ENCODE measurements around the gene PHF13. TPM values are rescaled to one million over a fixed set of nuclear protein-coding genes. Genes with fewer than 3 reads are reported as not detected.

PHF13 gene
- total RNA-seq, 3 donors from 2014 or later = 10.9 to 18.3 (median 14.4) TPM

- Histone ChIP-seq H3K4me3 (no peak overlapping the region), H3K9me3 (peaks cover 0 to 7% of the 10 kb centered on the region in 2 donors), H3K36me3 (no peaks in the 10 kb centered on the region), H3K4me1 (peaks cover 0 to 13% of the 10 kb centered on the region in 2 donors), H3K27ac (no peak overlapping the region), H3K27me3 (no peaks in the 10 kb centered on the region)
- TF ChIP-seq POLR2A (IDR thresholded peaks at IDR 0.05) (no peak), POLR2AphosphoS5 (IDR thresholded peaks at IDR 0.05) (no peak), CTCF (IDR thresholded peaks at IDR 0.05) (no peak)
- DNase-seq (ENCODE audit: low spot score in 2 of 2) = no peak
- intact Hi-C loops (cut with DNase I; ENCODE audit: low total_unique reads) = no loop called here
Observed at GRCh38 chr1:6574025-6574620, 39.4 kb upstream of the PHF13 start.

- TF ChIP-seq POLR2AphosphoS5 (IDR thresholded peaks at IDR 0.05) (no peak), POLR2A (IDR thresholded peaks at IDR 0.05) (no peak), CTCF (IDR thresholded peaks at IDR 0.05) (no peak)
- H3K27ac ChIP-seq = no peak overlapping the region
- H3K4me1 ChIP-seq = peaks cover 0 to 16% of the 10 kb centered on the region in 2 donors
- DNase-seq (ENCODE audit: low spot score in 2 of 2) = no peak
- intact Hi-C loops (cut with DNase I; ENCODE audit: low total_unique reads) = no loop called here
- no peaks in the 10 kb centered on the region for H3K36me3 ChIP-seq
- H3K9me3 ChIP-seq = peaks cover 0 to 7% of the 10 kb centered on the region in 2 donors
- H3K4me3 ChIP-seq = no peak overlapping the region
- no peaks in the 10 kb centered on the region for H3K27me3 ChIP-seq
Observed at GRCh38 chr1:6574818-6575217, 38.7 kb upstream of the PHF13 start.

- TF ChIP-seq POLR2AphosphoS5 (IDR thresholded peaks at IDR 0.05) (peak in 1 of 3 donors; percentile 34), POLR2A (IDR thresholded peaks at IDR 0.05) (no peak)
- Histone ChIP-seq H3K27ac (peak overlapping the region; percentile 97 to 98), H3K9me3 (no peaks in the 10 kb centered on the region), H3K4me1 (peaks cover 6 to 32% of the 10 kb centered on the region in 2 donors), H3K4me3 (no peak overlapping the region), H3K27me3 (no peaks in the 10 kb centered on the region), H3K36me3 (no peaks in the 10 kb centered on the region)
- intact Hi-C loops (cut with DNase I; ENCODE audit: low total_unique reads) = no loop called here
- DNase-seq (ENCODE audit: low spot score in 2 of 2) = peak in 1 of 2 donors; percentile 70
Observed at GRCh38 chr1:6577831-6578525, 35.6 kb upstream of the PHF13 start.

GRCh38 chr1:6578624-6579373 lies 34.7 kb upstream of the PHF13 start:
- DNase-seq (ENCODE audit: low spot score in 2 of 2) = no peak
- H3K4me3 ChIP-seq = peak overlapping the region in 2 of 3 donors; percentile 95
- H3K4me1 ChIP-seq = peaks cover 6 to 32% of the 10 kb centered on the region in 2 donors
- H3K27ac ChIP-seq = peak overlapping the region; percentile 97 to 98
- TF ChIP-seq CTCF (IDR thresholded peaks at IDR 0.05) (no peak), POLR2AphosphoS5 (IDR thresholded peaks at IDR 0.05) (no peak)
- H3K9me3 ChIP-seq = no peaks in the 10 kb centered on the region
- no peaks in the 10 kb centered on the region for H3K36me3 ChIP-seq
- no peaks in the 10 kb centered on the region for H3K27me3 ChIP-seq
- intact Hi-C loops (cut with DNase I; ENCODE audit: low total_unique reads) = no loop called here

GRCh38 chr1:6579374-6580118 lies 34.0 kb upstream of the PHF13 start, which contains the start of gene ZBTB48:
TSS of gene ZBTB48 (plus strand) at chr1:6579994. CDS start at chr1:6580610, 616 bp downstream.
- intact Hi-C loops (cut with DNase I; ENCODE audit: low total_unique reads) = no loop called here
- Histone ChIP-seq H3K27me3 (no peaks in the 10 kb centered on the region), H3K4me3 (peak within 1 kb of the TSS; percentile 86 to 95 (median 95)), H3K4me1 (peaks cover 6 to 32% of the 10 kb centered on the region in 2 donors), H3K36me3 (no peaks in the 10 kb centered on the region), H3K9me3 (no peaks in the 10 kb centered on the region), H3K27ac (peak within 1 kb of the TSS; percentile 97 to 98)
- TF ChIP-seq POLR2A (IDR thresholded peaks at IDR 0.05) (peak; percentile 94), CTCF (IDR thresholded peaks at IDR 0.05) (no peak), POLR2AphosphoS5 (IDR thresholded peaks at IDR 0.05) (peak; percentile 90 to 99 (median 96))
- DNase-seq (ENCODE audit: low spot score in 2 of 2) = peak; percentile 99 to 100

Data from breast epithelium (tissue), 4 donors.